Pulmonary artery endothelial cell (primary cell): ENCODE results near the gene TRIM13. TPM values are rescaled to one million over a fixed set of nuclear protein-coding genes. Genes with fewer than 3 reads are reported as not detected.
"Not testable (repeated sequence)": the region's sequence is repeated elsewhere in the genome, so short reads cannot be mapped to it uniquely, and the experiment has no call there.

Experiments
- DNase-seq: peaks from one replicate; pipeline ENCODE4 v3.0.0-alpha.2; 2011; ENCODE audit warnings: low read depth, low spot score
- total RNA-seq: library from RNA; depleted of rRNA; stranded (reverse); fragments of >200 nt; gene quantifications from 2 replicates; pipeline ENCODE4 v1.2.3, GENCODE V29; 2014

Gene TRIM13
- total RNA-seq, 1 donor from 2014 or later = 20.4 TPM

GRCh38 chr13:50060718-50061117 lies 63.9 kb downstream of the TRIM13 start:
- no peak for DNase-seq

GRCh38 chr13:50062336-50062735 lies 65.5 kb downstream of the TRIM13 start:
- DNase-seq = not testable (repeated sequence)

- no peak for DNase-seq
Measured at GRCh38 chr13:50065712-50066111, 68.9 kb downstream of the TRIM13 start.

Other genes with a start within 250 kb of the TRIM13 start
- 45.6 and 51.5 TPM in 2 replicates for gene KPNA3, start 204.4 kb upstream of the TRIM13 start, total RNA-seq
- gene SPRYD7, start 60.7 kb upstream of the TRIM13 start, total RNA-seq = 5.1 and 5.6 TPM in 2 replicates
- 4.7 and 8.1 TPM in 2 replicates for gene KCNRG, start 18.4 kb downstream of the TRIM13 start, total RNA-seq